Sigmoid colon (tissue), 4 donors: ENCODE results near the gene LCP1.

ENCODE experiments used
- CTCF ChIP-seq, 4 experiments: fragments of 450-650 bp in 3 of 4; fragments of 200-600 bp in 1 of 4; IDR thresholded peaks; one replicate each; pipeline ENCODE4 v1.5.1; 2016 to 2019; ENCODE audit warnings: antibody characterized with exemption in 4 of 4, mild to moderate bottlenecking in 3 of 4, moderate library complexity in 2 of 4
- EP300 ChIP-seq, 4 donors: sonication (generic); formaldehyde crosslinking; IDR thresholded peaks; one replicate each; pipeline ENCODE4 v1.6.1; 2017; ENCODE audit warnings: antibody characterized with exemption in 4 of 4
- POLR2A ChIP-seq, 2 donors: fragments of 450-650 bp; IDR thresholded peaks; one replicate each; pipeline ENCODE4 v1.6.1; 2016; ENCODE audit warnings: antibody characterized with exemption in 2 of 2, mild to moderate bottlenecking in 2 of 2, moderate library complexity in 2 of 2

DNA sequence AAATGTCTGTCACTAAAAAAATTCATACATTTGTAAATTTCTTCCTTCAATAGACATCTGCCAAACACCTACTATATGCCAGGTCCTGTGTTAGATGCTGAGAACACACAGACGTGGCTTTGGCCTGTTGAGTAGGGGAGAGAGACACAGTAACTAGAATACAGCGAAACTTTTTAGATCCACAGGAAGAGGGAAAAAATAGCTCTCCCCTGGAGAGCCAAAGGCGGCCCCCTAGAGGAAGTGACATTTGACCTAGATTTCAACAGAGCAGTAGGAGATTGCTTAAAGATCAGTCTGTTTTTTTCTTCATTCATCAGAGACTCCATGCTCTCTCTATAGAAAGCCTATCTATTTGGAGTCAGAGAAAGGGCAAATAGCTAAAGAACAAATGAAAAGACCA is 11.3 kb downstream of the LCP1 start:
- no peak for TF ChIP-seq CTCF (IDR thresholded peaks at IDR 0.05)
- TF ChIP-seq EP300 (IDR thresholded peaks at IDR 0.05), result no peak
- no peak for TF ChIP-seq POLR2A (IDR thresholded peaks at IDR 0.05)
